CD14-positive monocyte (primary cell): ENCODE data around the gene FGF4. TPM values are rescaled to one million over a fixed set of nuclear protein-coding genes. Genes with fewer than 3 reads are reported as not detected.
A peak's percentile ranks its signal among the peaks of the same experiment; 100 is the strongest.

ENCODE experiments used
- DNase-seq, 3 donors: peaks; one replicate each; pipeline ENCODE4 v3.0.0-alpha.2; 2011 to 2022
- H2AFZ ChIP-seq: 2 replicates; pipeline ENCODE4 v1.6.0; 2012; ENCODE audit warnings: mild to moderate bottlenecking, low read depth, low read length, inconsistent platforms; ENCODE audit not compliant: insufficient read depth, poor library complexity, severe bottlenecking
- H3K27ac ChIP-seq, 2 donors: 1 replicate in 1 of 2; 2 replicates in 1 of 2; pipeline ENCODE4 v1.5.1; 2012 to 2013; ENCODE audit warnings: low read length in 2 of 2, control low read depth in 1 of 2, inconsistent platforms in 1 of 2, low read depth in 1 of 2, mild to moderate bottlenecking in 1 of 2
- H3K27me3 ChIP-seq, 2 donors: one replicate each; pipeline versions ENCODE4 v1.6.0 to v1.6.1; 2011 to 2013; ENCODE audit warnings: low read length in 2 of 2; ENCODE audit not compliant: control insufficient read depth in 2 of 2, insufficient read depth in 2 of 2
- H3K36me3 ChIP-seq, 2 donors: replicated peaks in 1 of 2; 1 replicate in 1 of 2; 2 replicates in 1 of 2; pipeline versions ENCODE4 v1.5.1 to v1.6.1; 2012 to 2013; ENCODE audit warnings: low read length in 2 of 2, control low read depth in 1 of 2, inconsistent platforms in 1 of 2, mild to moderate bottlenecking in 1 of 2; ENCODE audit not compliant: insufficient read depth in 2 of 2, control insufficient read depth in 1 of 2
- H3K4me1 ChIP-seq, 2 donors: 1 replicate in 1 of 2; 2 replicates in 1 of 2; pipeline versions ENCODE4 v1.5.1 to v1.6.1; 2012 to 2013; ENCODE audit warnings: low read length in 2 of 2, control low read depth in 1 of 2, inconsistent platforms in 1 of 2, mild to moderate bottlenecking in 1 of 2, moderate library complexity in 1 of 2; ENCODE audit not compliant: insufficient read depth in 2 of 2, control insufficient read depth in 1 of 2
- H3K4me2 ChIP-seq: replicated peaks from 2 replicates; pipeline ENCODE3; 2012; ENCODE audit warnings: low read length, moderate library complexity, mild to moderate bottlenecking; ENCODE audit not compliant: poor library complexity, severe bottlenecking; ENCODE audit errors: extremely low read depth
- H3K4me3 ChIP-seq, 3 experiments: fragments of 200-600 bp in 1 of 3; sonication (generic) in 1 of 3; replicated peaks in 1 of 3; 1 replicate in 2 of 3; 2 replicates in 1 of 3; pipeline ENCODE4 v1.5.1; 2011 to 2013; ENCODE audit warnings: low read length in 3 of 3, mild to moderate bottlenecking in 3 of 3, control low read depth in 2 of 3, low read depth in 2 of 3, inconsistent platforms in 1 of 3, moderate library complexity in 1 of 3
- H3K79me2 ChIP-seq: 2 replicates; pipeline ENCODE4 v1.6.0; 2012; ENCODE audit warnings: mild to moderate bottlenecking, control low read depth, inconsistent platforms, low read length, moderate library complexity; ENCODE audit not compliant: insufficient read depth
- H3K9ac ChIP-seq: 2 replicates; pipeline ENCODE4 v1.6.0; 2017; ENCODE audit warnings: low read length, mild to moderate bottlenecking; ENCODE audit not compliant: insufficient read depth, poor library complexity, severe bottlenecking
- H3K9me3 ChIP-seq, 2 donors: replicated peaks in 1 of 2; 1 replicate in 1 of 2; 2 replicates in 1 of 2; pipeline versions ENCODE4 v1.5.1 to v1.6.1; 2012 to 2013; ENCODE audit warnings: low read length in 2 of 2, control low read depth in 1 of 2; ENCODE audit not compliant: control insufficient read depth in 1 of 2, insufficient read depth in 1 of 2
- H4K20me1 ChIP-seq: 2 replicates; pipeline ENCODE4 v1.6.0; 2012; ENCODE audit warnings: mild to moderate bottlenecking, low read length, control low read depth, moderate library complexity; ENCODE audit not compliant: insufficient read depth
- H3K27ac Mint-ChIP-seq, 7 donors: one replicate each; pipeline ENCODE4 v1.8.0; 2020; ENCODE audit warnings: mild to moderate bottlenecking in 7 of 7, mixed read lengths in 7 of 7, moderate library complexity in 6 of 7, inconsistent platforms in 2 of 7
- H3K27me3 Mint-ChIP-seq, 3 donors: one replicate each; pipeline ENCODE4 v1.8.0; 2021 to 2022; ENCODE audit warnings: low read depth in 3 of 3, mild to moderate bottlenecking in 3 of 3, mixed read lengths in 3 of 3, moderate library complexity in 3 of 3, inconsistent platforms in 1 of 3
- H3K36me3 Mint-ChIP-seq, 2 donors: one replicate each; pipeline ENCODE4 v1.8.0; 2020; ENCODE audit warnings: mixed read lengths in 2 of 2, inconsistent platforms in 1 of 2, mild to moderate bottlenecking in 1 of 2
- H3K4me1 Mint-ChIP-seq: one replicate; pipeline ENCODE4 v1.8.0; 2020; ENCODE audit warnings: mild to moderate bottlenecking, mixed read lengths
- H3K4me3 Mint-ChIP-seq, 2 donors: one replicate each; pipeline ENCODE4 v1.8.0; 2020; ENCODE audit warnings: mild to moderate bottlenecking in 2 of 2, mixed read lengths in 2 of 2, moderate library complexity in 1 of 2
- H3K9me3 Mint-ChIP-seq, 7 donors: one replicate each; pipeline ENCODE4 v1.8.0; 2020 to 2022; ENCODE audit warnings: mixed read lengths in 7 of 7, mild to moderate bottlenecking in 6 of 7, moderate library complexity in 6 of 7, inconsistent platforms in 2 of 7
- WGBS: methylation state at CpG from one replicate; pipeline ENCODE4 v1.1.5; 2013; ENCODE audit warnings: missing lambda C conversion rate; ENCODE audit not compliant: insufficient coverage; 5-methylcytosine and 5-hydroxymethylcytosine counted together
- intact Hi-C, 2 donors: fragments of 100-400 bp; cut with micrococcal nuclease; formaldehyde crosslinking; loops; one replicate each; pipeline versions ENCODE4 v1.15.0 to v1.15.1; 2023
- polyA plus RNA-seq, 3 donors: library from polyadenylated mRNA; depleted of rRNA in 1 of 3; unstranded in 2 of 3; stranded (reverse) in 1 of 3; fragments of 300-500 nt in 2 of 3; fragments of >200 nt in 1 of 3; fragmentation: Illumina TruSeq in 2 of 3; gene quantifications; 1 replicate in 2 of 3; 2 replicates in 1 of 3; pipeline ENCODE4 v1.2.3, GENCODE V29; 2012 to 2021
- TF ChIP-seq, protein P1 (sequence below): fragments of 200-600 bp; IDR thresholded peaks from one replicate; pipeline ENCODE4 v1.8.0; 2022; ENCODE audit warnings: antibody characterized with exemption, mild to moderate bottlenecking

The FGF4 gene
- polyA plus RNA-seq, 3 donors: not detected

DNA sequence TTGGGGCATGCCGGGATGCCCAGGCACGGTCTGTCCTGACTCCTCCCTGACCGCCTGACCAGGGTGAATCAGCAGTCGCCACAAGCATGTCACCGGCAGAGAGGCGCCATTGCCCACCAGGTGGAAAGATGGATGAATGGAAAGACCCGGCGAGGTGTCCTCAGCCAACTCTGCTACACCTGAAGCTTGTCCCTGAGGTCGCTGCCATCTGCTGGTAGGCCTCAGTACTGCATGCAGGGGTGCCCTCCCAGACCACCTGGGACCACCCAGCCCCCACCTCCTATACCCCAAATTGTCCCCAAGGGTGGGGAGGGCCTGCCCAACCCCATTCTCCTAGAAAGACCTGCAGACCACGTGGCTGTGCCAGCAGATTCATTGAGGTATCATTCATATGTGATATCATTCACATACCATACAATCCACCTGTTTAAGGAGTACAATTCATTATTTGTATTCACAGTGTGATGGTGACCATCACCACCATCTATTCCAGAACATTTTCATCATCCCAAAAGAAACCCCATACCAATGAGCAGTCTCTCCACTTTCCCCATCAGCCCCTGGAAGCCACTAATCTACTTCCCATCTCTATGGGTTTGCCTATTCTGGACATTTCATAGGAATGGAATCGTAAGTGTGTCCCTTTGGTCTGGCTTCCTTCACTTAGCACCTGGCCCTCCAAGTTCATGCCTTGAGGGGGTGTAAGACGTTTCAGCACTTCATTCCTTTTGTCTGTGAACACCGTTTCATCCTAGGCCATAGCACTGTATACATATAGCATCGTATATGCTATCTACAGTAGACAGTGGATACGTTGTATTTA, 26.6 kb upstream of the FGF4 start:
- H3K36me3 ChIP-seq: no peaks in the 10 kb centered on the region
- H3K9ac ChIP-seq: no peak overlapping the region
- no peak overlapping the region for H3K4me3 Mint-ChIP-seq
- H3K27ac ChIP-seq: no peak overlapping the region
- H3K4me2 ChIP-seq: no peak overlapping the region
- peaks cover 5 to 7% of the 10 kb centered on the region in 2 donors for H3K9me3 ChIP-seq
- no peak overlapping the region for H3K27ac Mint-ChIP-seq
- no peaks in the 10 kb centered on the region for H3K4me1 Mint-ChIP-seq
- TF ChIP-seq, protein P1, sequence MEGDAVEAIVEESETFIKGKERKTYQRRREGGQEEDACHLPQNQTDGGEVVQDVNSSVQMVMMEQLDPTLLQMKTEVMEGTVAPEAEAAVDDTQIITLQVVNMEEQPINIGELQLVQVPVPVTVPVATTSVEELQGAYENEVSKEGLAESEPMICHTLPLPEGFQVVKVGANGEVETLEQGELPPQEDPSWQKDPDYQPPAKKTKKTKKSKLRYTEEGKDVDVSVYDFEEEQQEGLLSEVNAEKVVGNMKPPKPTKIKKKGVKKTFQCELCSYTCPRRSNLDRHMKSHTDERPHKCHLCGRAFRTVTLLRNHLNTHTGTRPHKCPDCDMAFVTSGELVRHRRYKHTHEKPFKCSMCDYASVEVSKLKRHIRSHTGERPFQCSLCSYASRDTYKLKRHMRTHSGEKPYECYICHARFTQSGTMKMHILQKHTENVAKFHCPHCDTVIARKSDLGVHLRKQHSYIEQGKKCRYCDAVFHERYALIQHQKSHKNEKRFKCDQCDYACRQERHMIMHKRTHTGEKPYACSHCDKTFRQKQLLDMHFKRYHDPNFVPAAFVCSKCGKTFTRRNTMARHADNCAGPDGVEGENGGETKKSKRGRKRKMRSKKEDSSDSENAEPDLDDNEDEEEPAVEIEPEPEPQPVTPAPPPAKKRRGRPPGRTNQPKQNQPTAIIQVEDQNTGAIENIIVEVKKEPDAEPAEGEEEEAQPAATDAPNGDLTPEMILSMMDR: peak; percentile 73
- H4K20me1 ChIP-seq: no peaks in the 10 kb centered on the region
- no peaks in the 10 kb centered on the region for H3K36me3 Mint-ChIP-seq
- no peaks in the 10 kb centered on the region for H3K4me1 ChIP-seq
- H3K79me2 ChIP-seq: no peaks in the 10 kb centered on the region
- H3K27me3 Mint-ChIP-seq: peaks cover 2 to 3% (median 2%) of the 10 kb centered on the region in 3 donors
- 26% methylated on average over 7 of the region's 15 CpGs for whole genome bisulfite sequencing
- DNase-seq: no peak
- peaks cover 2 to 7% (median 3%) of the 10 kb centered on the region in 7 donors for H3K9me3 Mint-ChIP-seq
- intact Hi-C loops: loop anchor here in 1 of 2 donors (10.0 kb wide), 1 partner anchor 57 kb away; no protein-coding TSS in a partner anchor
- no peak overlapping the region for H3K4me3 ChIP-seq
- H2AFZ ChIP-seq: no peak overlapping the region
- H3K27me3 ChIP-seq: no peaks in the 10 kb centered on the region

DNA sequence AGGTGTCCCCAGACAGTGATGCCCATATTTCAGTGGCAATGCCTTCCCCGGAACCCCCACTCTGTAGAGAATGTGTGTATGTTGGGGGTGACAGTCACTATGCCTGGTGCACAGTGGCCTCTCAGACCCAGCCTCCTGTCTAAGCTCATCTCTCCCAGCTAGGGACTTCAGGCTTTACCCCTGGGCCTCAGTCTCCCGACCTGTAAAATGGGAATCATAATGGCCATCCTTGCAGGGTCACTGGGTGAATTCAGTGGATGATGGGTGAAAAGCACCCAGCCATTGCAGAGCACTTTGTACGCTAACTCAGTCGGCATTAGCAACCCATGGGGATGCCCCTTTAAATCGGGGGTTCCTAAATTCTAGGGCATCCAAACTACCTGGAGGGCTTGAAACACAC, 25.1 kb upstream of the FGF4 start:
- TF ChIP-seq, protein P1: no peak
- H2AFZ ChIP-seq: no peak overlapping the region
- Mint-ChIP-seq H3K27ac (no peak overlapping the region), H3K4me1 (no peaks in the 10 kb centered on the region), H3K36me3 (no peaks in the 10 kb centered on the region), H3K27me3 (peaks cover 2 to 5% (median 5%) of the 10 kb centered on the region in 3 donors), H3K4me3 (no peak overlapping the region), H3K9me3 (peaks cover 2 to 7% (median 3%) of the 10 kb centered on the region in 7 donors)
- H3K36me3 ChIP-seq: no peaks in the 10 kb centered on the region
- no peak overlapping the region for H3K27ac ChIP-seq
- H4K20me1 ChIP-seq: no peaks in the 10 kb centered on the region
- H3K79me2 ChIP-seq: no peaks in the 10 kb centered on the region
- no peaks in the 10 kb centered on the region for H3K27me3 ChIP-seq
- no peak overlapping the region for H3K9ac ChIP-seq
- no peak for DNase-seq
- intact Hi-C loops: loop anchor here in 1 of 2 donors (10.0 kb wide), 1 partner anchor 55 kb away; no protein-coding TSS in a partner anchor
- H3K4me1 ChIP-seq: no peaks in the 10 kb centered on the region
- no peak overlapping the region for H3K4me2 ChIP-seq
- peaks cover 5 to 7% of the 10 kb centered on the region in 2 donors for H3K9me3 ChIP-seq
- WGBS: 80% methylated on average over 2 of the region's 5 CpGs
- no peak overlapping the region for H3K4me3 ChIP-seq
